ENCODE data around the gene ALDH1L1.

DNA sequence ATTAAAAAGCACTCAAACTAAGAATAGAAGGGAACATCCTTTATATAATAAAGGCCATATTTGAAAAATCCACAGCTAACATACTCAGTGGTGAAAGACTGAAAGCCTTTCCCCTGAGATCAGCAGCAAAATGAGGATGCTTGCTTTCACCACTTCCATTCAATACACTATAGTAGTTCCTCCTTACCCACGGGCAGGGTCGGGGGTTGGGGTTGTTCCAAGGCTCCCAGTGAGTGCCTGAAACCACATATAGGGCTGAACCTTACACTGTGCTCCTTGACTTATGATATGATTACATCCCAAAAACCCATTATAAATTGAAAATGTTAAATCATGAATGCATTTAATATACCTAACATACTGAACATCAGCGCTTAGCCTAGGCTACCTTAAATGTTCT lies 37.7 kb downstream of the ALDH1L1 start:
- TF ChIP-seq, protein P1, sequence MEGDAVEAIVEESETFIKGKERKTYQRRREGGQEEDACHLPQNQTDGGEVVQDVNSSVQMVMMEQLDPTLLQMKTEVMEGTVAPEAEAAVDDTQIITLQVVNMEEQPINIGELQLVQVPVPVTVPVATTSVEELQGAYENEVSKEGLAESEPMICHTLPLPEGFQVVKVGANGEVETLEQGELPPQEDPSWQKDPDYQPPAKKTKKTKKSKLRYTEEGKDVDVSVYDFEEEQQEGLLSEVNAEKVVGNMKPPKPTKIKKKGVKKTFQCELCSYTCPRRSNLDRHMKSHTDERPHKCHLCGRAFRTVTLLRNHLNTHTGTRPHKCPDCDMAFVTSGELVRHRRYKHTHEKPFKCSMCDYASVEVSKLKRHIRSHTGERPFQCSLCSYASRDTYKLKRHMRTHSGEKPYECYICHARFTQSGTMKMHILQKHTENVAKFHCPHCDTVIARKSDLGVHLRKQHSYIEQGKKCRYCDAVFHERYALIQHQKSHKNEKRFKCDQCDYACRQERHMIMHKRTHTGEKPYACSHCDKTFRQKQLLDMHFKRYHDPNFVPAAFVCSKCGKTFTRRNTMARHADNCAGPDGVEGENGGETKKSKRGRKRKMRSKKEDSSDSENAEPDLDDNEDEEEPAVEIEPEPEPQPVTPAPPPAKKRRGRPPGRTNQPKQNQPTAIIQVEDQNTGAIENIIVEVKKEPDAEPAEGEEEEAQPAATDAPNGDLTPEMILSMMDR (IDR thresholded peaks at IDR 0.05): no peak
- no peak for TF ChIP-seq POLR2A (IDR thresholded peaks at IDR 0.05)

All from transverse colon (tissue), 3 donors.